Measurements from ENCODE around the gene KPNB1.
A peak's percentile ranks its signal among the peaks of the same experiment; 100 is the strongest.

Gene KPNB1

DNA sequence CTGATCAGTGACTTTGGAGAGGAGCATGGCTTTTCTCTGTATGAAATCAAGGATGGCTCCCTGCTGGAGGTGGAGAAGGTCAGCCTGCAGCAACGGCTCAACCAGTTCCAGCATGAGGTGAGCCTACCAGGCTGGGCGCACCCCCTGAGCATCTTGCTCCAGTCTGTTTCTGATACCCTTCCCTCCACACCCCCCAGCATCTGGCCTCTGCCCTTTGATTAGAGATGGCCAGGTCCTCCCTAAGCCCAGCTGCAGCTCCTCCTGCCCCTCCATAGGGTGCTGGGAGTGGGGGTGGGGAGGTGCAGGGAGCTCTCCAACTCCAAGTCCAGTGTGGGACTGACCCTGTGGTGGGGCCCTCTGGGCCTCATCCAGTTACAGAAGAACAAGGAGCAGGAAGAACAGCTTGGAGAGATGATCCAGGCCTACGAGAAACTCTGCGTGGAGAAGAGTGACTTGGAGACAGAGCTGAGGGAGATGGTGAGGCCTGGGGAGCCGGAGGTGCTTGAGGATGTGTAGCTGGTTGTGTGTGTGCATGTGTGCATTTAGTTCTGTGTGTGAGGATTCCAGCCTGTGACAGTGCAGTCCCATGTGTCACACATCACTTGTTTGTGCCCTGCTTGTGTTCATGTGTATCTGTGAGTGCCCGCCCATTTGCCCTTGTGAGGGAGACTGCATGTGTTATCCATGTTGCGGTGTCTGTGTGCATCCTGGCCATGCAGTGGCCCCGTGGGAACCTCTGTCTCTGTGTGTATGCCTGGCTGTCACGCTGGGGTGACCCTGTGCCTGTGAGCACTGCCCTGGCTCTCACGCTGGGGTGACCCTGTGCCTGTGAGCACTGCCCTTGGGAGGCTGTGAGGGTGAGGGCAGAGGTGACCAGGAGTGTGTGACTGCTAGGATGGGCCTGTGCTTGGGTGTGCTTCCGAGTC is 47.3 kb downstream of the KPNB1 start (continued):
- peak; percentile 75 for TF ChIP-seq REST (tag by site-specific recombination; IDR thresholded peaks at IDR 0.05)

DNA sequence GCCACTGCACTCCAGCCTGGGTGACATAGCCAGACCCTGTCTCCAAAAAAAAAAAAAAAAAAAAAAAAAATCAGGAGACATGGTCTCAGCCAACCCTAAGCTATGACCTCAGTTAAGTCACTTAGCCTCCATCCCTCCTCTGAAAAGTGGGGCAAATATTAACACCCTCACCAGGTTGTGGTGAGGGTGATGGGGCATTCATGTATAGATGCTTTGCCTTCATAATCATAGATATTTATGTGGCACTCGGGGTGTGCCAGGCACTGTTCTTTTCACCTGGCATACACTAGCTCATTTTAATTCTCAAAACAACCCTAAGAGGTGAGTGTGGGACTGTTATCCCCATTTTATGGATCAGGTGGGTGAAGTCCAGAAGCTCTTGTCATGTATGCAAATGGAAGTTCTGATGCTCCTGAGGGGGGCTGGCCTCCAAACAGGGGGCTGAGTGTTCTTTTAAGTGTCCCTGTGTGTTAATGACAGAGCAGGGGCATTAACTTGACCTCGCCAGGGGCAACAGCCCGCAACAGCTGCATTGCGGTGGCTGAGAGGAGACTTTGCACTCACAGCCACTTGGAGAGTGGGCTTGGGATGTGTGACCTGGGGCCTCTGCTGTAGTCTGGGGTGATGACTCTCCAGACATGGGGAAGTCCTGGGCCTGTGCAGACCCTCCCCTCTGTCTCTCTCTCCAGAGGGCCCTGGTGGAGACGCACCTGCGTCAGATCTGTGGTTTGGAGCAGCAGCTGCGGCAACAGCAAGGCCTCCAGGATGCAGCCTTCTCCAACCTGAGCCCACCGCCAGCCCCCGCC is 48.4 kb downstream of the KPNB1 start:
- TF ChIP-seq, protein P1, sequence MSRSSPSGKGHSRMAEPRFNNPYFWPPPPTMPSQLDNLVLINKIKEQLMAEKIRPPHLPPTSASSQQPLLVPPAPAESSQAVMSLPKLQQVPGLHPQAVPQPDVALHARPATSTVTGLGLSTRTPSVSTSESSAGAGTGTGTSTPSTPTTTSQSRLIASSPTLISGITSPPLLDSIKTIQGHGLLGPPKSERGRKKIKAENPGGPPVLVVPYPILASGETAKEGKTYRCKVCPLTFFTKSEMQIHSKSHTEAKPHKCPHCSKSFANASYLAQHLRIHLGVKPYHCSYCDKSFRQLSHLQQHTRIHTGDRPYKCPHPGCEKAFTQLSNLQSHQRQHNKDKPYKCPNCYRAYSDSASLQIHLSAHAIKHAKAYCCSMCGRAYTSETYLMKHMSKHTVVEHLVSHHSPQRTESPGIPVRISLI (tag by site-specific recombination; IDR thresholded peaks at IDR 0.05), result 0 out of 2 replicates have a peak, but pooled peaks have one; percentile 61
- TF ChIP-seq, protein P2, sequence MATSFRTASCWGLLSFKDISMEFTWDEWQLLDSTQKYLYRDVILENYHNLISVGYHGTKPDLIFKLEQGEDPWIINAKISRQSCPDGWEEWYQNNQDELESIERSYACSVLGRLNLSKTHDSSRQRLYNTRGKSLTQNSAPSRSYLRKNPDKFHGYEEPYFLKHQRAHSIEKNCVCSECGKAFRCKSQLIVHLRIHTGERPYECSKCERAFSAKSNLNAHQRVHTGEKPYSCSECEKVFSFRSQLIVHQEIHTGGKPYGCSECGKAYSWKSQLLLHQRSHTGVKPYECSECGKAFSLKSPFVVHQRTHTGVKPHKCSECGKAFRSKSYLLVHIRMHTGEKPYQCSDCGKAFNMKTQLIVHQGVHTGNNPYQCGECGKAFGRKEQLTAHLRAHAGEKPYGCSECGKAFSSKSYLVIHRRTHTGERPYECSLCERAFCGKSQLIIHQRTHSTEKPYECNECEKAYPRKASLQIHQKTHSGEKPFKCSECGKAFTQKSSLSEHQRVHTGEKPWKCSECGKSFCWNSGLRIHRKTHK (tag by site-specific recombination; IDR thresholded peaks at IDR 0.05), result no peak
- ChIA-PET POLR2A (interaction anchor here (0.6 to 1.5 kb wide), 8 partner anchors 8 to 461 kb away, joined by 3 to 9 read pairs (median 4); partner anchors contain the start of genes KPNB1, LRRC46 and MRPL10), CTCF (interaction anchor here (0.5 to 5.9 kb wide), 32 partner anchors 9 to 752 kb away, joined by 3 to 58 read pairs (median 4); partner anchors contain the start of genes KPNB1 and TBX21)
- H3K4me1 ChIP-seq (ENCODE audit: control insufficient read depth, insufficient read depth, low read length), result peaks cover 8% of the 10 kb centered on the region
- H3K36me3 ChIP-seq (ENCODE audit: control insufficient read depth in 2 of 2, insufficient read depth in 1 of 2, low read length in 2 of 2), result peaks cover 5 to 42% of the 10 kb centered on the region in 2 experiments; a peak in 2 of 3 replicates
- no peak overlapping the region for H3K27ac ChIP-seq (ENCODE audit: extremely low read depth, low read depth, low read length)
- H3K4me3 ChIP-seq (ENCODE audit: low read depth, low read length), result no peak overlapping the region
- no peaks in the 10 kb centered on the region for H3K9me3 ChIP-seq (ENCODE audit: control insufficient read depth, insufficient read depth, low read depth, low read length)

- peaks cover 3% of the 10 kb centered on the region; the same call in 1 of the 2 replicates for H3K4me1 ChIP-seq (ENCODE audit: control insufficient read depth, insufficient read depth, low read length)
- CTCF ChIA-PET, result interaction anchor here (0.6 to 5.9 kb wide), 25 partner anchors 8 to 997 kb away, joined by 3 to 58 read pairs (median 6); partner anchors contain the start of gene TBX21
- POLR2A ChIA-PET, result interaction anchor here (0.6 to 0.7 kb wide), 2 partner anchors 10 to 19 kb away, joined by 3 read pairs; no protein-coding TSS in a partner anchor
- TF ChIP-seq ZBTB7A (tag by site-specific recombination; IDR thresholded peaks at IDR 0.05; ENCODE audit: low read depth) (no peak), ZNF747 (tag by site-specific recombination; IDR thresholded peaks at IDR 0.05) (no peak), ZNF544 (tag by site-specific recombination; IDR thresholded peaks at IDR 0.05) (no peak), ZNF560 (tag by site-specific recombination; IDR thresholded peaks at IDR 0.05; ENCODE audit: borderline replicate concordance) (no peak), ZBTB6 (tag by site-specific recombination; IDR thresholded peaks at IDR 0.05) (no peak), ZNF423 (tag by site-specific recombination; IDR thresholded peaks at IDR 0.05) (no peak), ZNF792 (tag by site-specific recombination; IDR thresholded peaks at IDR 0.05) (no peak), ZNF114 (tag by site-specific recombination; IDR thresholded peaks at IDR 0.05) (no peak), MZF1 (tag by site-specific recombination; IDR thresholded peaks at IDR 0.05; ENCODE audit: borderline replicate concordance) (no peak), ZNF701 (tag by site-specific recombination; IDR thresholded peaks at IDR 0.05) (no peak), ZNF629 (tag by site-specific recombination; IDR thresholded peaks at IDR 0.05) (0 out of 2 replicates have a peak, but pooled peaks have one; percentile 29), ZNF302 (tag by site-specific recombination; IDR thresholded peaks at IDR 0.05; ENCODE audit: low read depth) (no peak), ZNF530 (tag by site-specific recombination; IDR thresholded peaks at IDR 0.05; ENCODE audit: low read depth) (no peak), ZNF664 (tag by site-specific recombination; IDR thresholded peaks at IDR 0.05) (no peak), ZNF223 (tag by site-specific recombination; IDR thresholded peaks at IDR 0.05) (no peak), ZNF18 (tag by site-specific recombination; IDR thresholded peaks at IDR 0.05) (no peak)
These were observed 49.2 kb downstream of the KPNB1 start for GRCh38 chr17:47698749-47699535.

More at GRCh38 chr17:47698749-47699535, 49.2 kb downstream of the KPNB1 start:
- H3K36me3 ChIP-seq (ENCODE audit: control insufficient read depth in 2 of 2, insufficient read depth in 1 of 2, low read length in 2 of 2), result peaks cover 5 to 47% of the 10 kb centered on the region in 2 experiments; a peak in 2 of 3 replicates
- H3K27ac ChIP-seq (ENCODE audit: extremely low read depth, low read depth, low read length), result no peak overlapping the region
- H3K4me3 ChIP-seq (ENCODE audit: low read depth, low read length), result no peak overlapping the region
- no peaks in the 10 kb centered on the region for H3K9me3 ChIP-seq (ENCODE audit: control insufficient read depth, insufficient read depth, low read depth, low read length)
